ENCODE results near the gene CENPB. TPM values are rescaled to one million over a fixed set of nuclear protein-coding genes. Genes with fewer than 3 reads are reported as not detected.

CENPB gene
- total RNA-seq, 1 donor from 2014 or later, result 83.3 TPM

Other genes starting within 250 kb of the CENPB start
- not detected for gene GFRA4, start 123.3 kb downstream of the CENPB start, total RNA-seq (ENCODE audit: insufficient read depth, low replicate concordance)
- gene ADAM33, start 104.7 kb downstream of the CENPB start, total RNA-seq (ENCODE audit: insufficient read depth, low replicate concordance), result 71.3 TPM
- 5.8 TPM for gene SIGLEC1, start 74.1 kb downstream of the CENPB start, total RNA-seq (ENCODE audit: insufficient read depth, low replicate concordance)
- 13.5 TPM for gene HSPA12B, start 54.1 kb downstream of the CENPB start, total RNA-seq (ENCODE audit: insufficient read depth, low replicate concordance)
- gene ADISSP, start 19.0 kb downstream of the CENPB start, total RNA-seq (ENCODE audit: insufficient read depth, low replicate concordance), result 7.7 TPM
- 0.72 TPM for gene SPEF1, start 5.3 kb downstream of the CENPB start, total RNA-seq (ENCODE audit: insufficient read depth, low replicate concordance)
- gene CDC25B, start 9.6 kb upstream of the CENPB start, total RNA-seq (ENCODE audit: insufficient read depth, low replicate concordance), result 6.7 TPM
- 6.3 TPM for gene AP5S1, start 33.8 kb upstream of the CENPB start, total RNA-seq (ENCODE audit: insufficient read depth, low replicate concordance)
- 14.7 TPM for gene MAVS, start 60.1 kb upstream of the CENPB start, total RNA-seq (ENCODE audit: insufficient read depth, low replicate concordance)
- gene PANK2, start 102.6 kb upstream of the CENPB start, total RNA-seq (ENCODE audit: insufficient read depth, low replicate concordance), result 61.6 TPM
- gene RNF24, start 228.8 kb upstream of the CENPB start, total RNA-seq (ENCODE audit: insufficient read depth, low replicate concordance), result 10.1 TPM